Activated T-helper 9 cell treated with anti-CD3 and anti-CD28 coated beads, Interleukin-2, amount 50 U/mL, for 16 hours (primary cell): ENCODE measurements around the gene FLT3LG.
"Not testable (repeated sequence)": the region's sequence is repeated elsewhere in the genome, so short reads cannot be mapped to it uniquely, and the experiment has no call there.

Source experiments
- DNase-seq: peaks from one replicate; pipeline ENCODE4 v3.0.0-alpha.2; 2020; ENCODE audit warnings: low read depth

The FLT3LG gene

DNA sequence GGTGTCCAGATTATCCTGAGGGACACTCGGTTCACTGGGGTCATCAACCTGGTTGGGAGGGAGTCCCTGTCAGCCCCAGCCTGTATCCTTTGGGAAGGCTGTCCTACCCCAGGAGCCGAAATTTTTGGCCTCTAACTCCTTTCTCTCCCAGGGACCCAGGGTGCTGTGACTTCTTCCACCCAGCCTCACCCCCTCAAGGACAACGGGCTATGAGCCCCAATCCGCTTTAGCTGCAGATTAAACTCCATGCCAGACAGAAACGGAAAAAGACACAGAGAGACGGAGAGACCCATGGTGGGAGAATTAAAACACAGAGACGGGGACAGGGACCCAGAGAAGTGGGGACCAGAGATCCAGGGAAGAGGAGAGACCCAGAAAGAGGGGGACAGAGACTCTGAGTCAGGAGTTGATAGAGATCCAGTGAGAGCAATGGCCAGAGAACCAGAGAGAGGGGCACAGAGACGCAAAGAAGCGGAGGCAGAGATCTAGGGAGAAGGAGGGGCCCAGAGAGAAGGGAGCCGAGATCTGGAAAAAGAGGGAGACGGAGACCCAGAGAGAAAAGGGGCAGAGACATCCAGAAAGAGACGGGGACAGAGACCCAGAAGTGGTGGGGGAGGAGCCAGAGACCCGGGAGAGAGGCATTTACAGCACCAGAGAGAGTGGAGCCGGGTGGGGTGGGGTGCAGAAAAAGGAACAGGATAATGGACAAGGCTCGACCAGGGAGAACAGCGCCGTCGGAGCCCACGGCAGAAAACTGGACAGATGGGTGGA lies 33.4 kb upstream of the FLT3LG start:
- DNase-seq, result no peak

DNA sequence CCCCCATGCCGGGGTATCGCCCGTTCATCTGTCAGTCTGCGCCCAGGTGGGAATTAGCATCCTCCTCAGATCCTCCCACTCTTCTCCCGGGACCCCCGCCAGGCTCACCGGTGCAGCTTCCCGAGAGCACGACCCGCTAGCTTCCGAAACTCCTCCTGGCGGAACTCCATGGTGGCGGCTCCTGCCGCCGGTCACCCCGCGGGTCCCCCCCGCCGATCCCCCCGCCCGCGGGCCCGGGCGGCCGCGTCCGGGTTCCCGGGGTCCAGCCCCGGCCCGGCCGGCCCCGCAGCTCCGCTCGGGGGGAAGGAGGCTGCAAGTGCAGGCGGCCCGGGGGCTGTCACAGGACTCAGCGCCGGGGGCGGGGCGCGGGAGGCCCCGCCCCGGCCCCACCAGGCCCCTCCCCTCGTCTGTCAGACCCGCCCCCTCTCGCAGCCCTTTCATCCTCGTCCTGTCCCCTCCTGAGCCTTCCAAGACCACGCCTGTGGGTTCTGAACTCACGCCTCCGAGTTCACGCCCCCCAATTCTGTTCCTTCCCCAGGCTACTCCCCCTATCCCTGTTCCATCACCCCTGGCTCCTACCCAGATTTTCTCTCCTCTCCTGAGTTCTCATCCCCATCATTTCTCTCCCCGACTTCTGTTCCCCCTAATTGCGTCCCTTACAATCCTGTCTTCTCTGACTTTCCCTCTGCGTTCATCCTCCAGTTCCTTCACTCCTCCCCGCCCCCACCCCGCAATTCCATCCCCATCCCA lies 32.6 kb upstream of the FLT3LG start, which contains the start of gene SLC17A7:
SLC17A7 (minus strand) TSS at position 318 of the 750 bp plus-strand sequence; CDS start at position 170, 148 bp downstream.
- no peak for DNase-seq

DNA sequence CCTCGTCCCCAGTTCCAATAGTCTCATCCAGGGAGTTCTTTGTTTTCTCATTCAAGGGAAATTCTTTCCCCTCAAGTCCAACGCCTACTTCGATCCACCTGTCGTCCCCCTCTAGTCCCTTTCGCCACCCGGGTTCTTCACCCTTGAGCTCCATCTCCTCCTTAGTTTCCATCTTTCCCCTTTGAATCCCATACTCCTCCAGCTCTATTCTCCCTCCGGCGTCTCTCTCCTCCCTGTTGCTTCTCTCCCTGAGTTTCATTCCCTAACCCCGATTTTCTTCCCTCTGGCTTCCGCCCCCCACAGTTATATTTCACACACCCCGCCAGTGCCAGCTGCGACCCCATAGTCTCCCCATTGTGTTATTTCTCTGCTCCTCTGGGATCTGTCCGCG lies 32.1 kb upstream of the FLT3LG start:
- no peak for DNase-seq

DNA sequence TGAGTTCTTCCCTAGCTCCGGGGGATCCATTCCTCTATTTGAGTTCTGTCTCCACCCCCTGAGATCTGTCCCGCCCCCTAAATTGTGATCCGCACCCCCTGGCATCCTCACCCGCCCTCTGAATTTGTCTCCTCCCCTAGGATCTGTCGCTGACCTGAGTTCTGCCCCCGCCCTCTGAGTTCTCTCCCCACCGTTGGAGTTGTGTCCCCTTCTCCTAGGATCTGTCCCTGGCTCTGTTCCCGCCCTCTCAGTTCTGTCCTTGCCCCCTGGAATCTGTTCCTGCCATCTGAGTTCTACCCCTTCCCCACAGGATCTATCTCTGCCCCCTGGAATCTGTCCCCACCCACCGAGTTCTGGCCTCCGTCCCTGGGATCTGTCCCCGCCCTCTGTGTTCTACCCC lies 31.7 kb upstream of the FLT3LG start:
- DNase-seq, result no peak

DNA sequence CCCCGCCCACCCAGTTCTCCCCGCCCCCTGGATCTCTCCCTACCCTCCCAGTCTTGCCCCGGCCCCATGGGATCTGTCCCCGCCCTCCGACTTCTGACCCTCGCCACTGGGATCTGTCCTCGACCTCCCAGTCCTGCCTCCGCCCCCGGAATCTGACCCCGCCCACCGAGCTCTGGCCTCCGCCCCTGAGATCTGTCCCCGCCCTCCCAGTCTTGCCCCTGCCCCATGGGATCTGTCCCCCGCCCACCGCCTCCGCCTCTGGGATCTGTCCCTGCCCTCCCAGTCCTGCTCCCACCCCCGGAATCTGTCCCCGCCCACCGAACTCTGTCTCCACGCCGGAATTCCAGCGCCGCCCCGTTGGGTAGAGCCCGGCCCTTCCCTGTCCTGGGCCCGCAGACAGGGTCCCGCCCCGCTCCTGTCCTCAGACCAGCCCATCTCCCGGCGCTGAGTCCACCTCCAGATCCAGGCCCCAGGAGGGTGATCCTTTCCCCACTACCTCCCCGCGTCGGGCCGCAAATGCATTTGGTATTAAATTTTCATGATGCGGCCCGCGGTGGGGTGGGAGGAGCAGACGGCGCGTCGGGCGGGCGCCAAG lies 31.1 kb upstream of the FLT3LG start:
- peak; percentile 41 for DNase-seq

DNA sequence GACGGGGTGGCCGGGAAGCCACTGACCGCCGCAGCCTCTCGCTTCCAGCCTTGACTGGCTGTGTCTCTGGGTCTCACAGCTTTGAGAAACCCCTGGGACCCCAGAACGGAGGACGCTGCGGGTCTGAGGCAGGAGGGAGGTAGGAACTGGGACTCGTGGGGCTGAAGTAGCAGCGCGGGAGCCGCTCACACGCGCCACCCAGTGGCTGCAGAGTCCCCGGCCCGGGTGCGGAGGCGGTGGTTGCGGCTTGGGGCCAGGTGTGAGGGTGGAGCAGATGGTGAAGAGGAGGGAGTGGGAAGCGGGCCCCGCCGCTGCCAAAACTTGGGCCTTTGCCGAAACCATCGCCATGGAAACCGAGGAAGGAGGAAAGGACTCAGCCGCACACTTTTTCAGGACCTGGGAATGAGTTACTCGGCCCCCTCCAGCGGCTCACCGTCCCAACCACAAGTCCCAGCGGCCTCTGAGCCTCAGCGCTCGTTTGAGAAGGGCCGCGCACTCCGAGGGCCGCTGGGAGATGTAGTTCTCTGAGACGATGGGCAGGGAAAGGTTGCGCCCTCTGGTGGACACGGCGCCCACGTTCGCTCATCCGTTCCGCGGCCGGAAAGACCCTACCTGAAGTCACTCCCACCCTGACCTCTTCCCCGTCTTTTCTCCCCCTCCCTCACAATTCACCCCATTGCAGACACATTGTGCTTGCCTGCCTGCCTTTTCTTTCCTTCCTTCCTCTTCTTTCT lies 30.5 kb upstream of the FLT3LG start:
- peak; percentile 89 for DNase-seq

DNA sequence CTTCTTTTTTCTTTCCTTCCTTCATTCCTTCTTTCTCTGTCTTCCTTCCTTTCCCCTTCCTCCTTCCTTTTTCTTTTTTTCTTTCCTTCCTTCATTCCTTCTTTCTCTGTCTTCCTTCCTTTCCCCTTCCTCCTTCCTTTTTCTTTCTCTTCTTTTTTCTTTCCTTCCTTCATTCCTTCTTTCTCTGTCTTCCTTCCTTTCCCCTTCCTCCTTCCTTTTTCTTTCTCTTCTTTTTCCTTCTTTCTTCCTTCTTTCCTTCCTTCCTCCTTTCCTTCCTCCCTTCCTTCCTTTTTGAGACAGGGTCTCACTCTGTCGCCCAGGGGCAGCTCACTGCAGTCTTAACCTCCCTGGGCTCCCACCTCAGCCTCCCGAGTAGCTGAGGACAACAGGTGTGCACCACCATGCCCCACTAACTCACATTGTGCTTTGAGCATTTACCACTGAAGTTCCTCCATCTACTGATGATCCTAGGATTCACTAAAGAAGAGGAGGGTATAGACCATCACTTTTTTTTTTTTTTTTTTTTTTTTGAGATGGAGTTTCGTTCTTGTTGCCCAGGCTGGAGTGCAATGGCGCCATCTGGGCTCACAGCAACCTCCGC lies 29.8 kb upstream of the FLT3LG start:
- DNase-seq, result not testable (repeated sequence)

DNA sequence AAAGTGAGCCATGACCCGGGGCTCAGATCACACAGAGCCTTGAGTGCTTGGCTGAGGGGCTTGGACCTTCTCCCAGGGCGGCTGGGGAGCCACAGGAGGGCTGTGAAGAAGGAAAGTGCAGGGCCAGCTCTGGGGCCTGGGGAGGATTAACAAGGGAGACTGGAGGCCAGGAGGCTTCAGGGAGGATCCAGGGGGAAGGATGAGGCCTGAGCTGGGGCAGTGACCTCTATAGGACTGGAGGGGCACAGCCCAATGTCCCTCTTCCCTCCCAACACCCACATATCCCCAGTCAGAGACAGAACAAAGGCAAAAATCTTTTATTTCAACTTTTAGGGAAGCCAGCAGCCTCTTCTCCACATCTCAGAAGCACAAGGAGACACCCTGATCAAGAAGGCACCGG lies 28.0 kb upstream of the FLT3LG start:
- no peak for DNase-seq

DNA sequence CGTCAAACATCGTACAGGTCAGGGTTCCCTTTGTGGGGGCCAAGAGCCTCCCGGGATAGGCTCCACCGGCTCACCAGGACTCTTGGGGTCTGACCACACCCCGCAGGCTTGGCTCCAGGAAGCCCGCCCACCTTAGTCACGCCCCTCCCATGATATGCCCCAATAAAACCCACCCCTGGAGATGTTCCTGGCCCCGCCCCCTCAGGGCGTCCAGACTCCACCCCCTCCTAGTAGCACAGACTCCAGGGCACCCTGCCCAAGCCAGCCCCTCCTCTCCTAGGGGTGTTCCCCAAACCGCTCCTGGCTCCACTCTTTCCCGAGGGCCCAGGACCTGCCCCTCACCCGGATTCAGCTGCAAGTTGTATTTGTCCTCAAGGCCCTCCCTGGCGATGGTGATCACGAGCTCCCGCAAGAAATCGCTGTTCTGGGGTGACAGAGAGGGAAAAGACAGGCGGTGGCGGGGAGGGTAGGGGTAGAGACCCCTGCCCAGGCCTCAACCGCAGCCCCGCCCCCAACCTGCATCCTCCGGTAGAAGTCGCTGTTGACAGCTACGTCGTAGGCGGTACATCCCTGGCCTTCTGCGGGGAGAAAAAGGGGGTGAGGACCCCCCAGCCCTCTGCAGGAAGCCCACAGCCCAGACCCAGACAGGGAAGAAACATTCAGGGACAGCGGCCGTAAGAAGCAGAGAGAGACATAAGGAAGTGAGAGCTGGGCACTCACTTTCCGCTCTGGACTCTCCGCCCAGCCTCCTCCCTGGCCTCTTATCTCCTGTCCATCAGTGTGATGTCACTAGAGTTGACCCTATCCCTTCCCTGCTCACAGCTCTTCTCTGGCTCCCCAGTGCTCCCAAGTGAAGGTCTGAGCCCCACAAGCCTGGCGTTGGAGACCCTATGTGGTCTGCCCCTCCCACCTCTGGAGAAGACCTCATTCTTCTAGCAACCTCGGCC lies 26.3 kb upstream of the FLT3LG start:
- no peak for DNase-seq

DNA sequence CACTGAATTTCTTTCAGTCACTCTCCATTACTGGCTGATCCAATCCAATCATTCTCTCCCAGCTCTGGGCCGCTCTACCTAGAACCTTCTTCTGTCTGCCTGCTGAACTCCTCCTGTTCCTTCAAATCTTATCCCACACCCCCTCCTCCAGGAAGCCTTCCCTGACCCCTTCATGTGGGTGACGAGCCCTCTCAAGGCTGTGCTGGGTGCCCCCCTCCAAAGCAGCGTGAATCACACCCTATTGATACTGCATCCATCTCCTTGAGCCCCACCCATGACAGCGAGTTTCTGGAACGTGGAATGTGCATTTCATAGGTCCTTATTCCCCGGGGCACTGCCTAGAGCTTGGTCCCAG lies 25.6 kb upstream of the FLT3LG start:
- DNase-seq, result no peak

DNA sequence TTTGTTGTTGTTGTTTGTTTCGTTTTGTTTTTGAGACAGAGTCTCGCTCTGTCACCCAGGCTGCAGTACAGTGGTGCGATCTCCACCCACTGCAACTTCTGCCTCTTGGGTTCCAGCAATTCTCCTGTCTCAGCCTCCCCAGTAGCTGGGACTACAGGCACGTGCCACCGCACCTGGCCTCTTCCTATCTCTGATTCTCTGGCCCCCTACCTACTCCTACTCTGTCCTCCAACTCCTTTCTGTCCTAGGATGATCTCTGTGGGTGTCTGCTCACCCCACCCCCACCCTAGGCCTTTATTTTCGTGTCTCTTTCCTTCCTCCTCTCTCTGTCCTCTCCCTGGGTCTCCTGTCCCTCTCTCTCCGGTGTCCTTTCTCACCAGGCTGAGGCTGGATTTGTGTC lies 23.6 kb upstream of the FLT3LG start:
- DNase-seq, result no peak

DNA sequence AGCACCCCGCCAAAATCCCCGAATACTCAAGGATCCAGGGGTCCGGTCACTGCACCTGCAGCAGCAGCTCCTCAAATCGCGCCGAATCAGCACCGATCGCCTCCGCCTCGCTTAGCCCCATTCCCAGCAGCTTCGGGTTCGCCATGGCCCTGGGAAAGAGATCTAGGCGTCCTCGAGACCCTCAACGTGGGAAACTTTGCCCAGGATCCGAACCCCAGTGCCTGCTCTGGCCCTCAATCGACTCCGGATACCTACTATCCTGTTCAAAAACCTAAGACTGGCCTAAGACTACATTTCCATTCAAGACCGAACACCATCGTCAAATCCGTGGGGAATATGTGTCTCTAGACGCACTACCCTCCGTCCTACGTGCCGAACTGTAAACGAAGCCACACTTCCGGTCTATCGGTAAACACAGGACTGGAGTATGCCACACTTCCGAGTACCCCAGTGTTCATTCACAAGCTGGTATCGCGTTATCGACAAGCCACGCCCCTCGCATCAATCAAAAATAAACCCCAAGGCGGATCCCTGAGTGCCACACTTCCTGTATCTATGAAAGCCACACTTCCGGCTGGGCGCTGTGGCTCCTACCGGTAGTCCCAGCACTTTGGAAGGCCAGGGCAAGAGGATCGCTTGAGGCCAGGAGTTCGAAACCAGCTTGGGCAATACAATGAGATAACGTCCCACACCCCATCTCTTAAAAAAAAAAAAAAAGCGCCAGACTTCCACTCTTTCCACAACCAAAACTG lies 22.4 kb upstream of the FLT3LG start, which contains the start of gene PIH1D1:
PIH1D1 (minus strand) TSS at position 385 of the 752 bp plus-strand sequence; CDS start at position 145, 240 bp downstream.
- DNase-seq, result peak; percentile 89

DNA sequence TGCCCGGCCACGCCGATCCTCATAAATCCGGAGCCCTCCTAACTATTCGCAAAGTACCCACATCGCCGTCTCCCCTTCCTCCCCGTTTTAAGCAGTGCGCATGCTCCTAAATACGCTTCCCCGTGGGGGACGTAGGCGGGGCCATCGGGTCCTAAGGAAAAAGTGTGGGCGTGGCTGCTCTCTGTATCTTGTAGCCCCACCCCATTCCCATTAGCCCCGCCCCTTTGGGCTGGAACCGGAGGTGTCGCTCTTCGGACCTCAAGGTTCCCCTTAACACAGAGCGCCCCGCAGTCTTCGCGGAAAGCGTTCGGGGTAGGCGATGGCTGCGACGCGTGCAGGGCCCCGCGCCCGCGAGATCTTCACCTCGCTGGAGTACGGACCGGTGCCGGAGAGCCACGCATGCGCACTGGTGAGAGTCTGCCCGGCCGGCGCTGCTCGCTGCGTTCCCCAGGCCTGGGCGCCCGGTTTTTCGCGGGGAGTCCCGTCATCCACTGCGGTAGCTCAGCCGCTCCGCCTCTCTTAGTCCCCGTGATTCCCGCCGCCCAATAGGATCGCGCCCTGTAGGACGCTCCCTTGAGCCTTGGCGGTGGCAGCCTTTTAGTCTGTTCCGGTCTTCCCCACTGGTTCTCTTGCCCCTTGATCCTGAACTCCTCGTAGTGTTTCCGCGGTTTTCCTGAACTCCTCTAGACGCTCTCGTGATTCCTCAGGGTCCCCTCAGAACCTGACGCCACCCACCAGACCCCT lies 20.8 kb upstream of the FLT3LG start, which contains the start of gene ALDH16A1:
ALDH16A1 (plus strand) TSS at position 213 of the 744 bp plus-strand sequence; CDS start at position 320, 107 bp downstream.
- peak; percentile 97 for DNase-seq

DNA sequence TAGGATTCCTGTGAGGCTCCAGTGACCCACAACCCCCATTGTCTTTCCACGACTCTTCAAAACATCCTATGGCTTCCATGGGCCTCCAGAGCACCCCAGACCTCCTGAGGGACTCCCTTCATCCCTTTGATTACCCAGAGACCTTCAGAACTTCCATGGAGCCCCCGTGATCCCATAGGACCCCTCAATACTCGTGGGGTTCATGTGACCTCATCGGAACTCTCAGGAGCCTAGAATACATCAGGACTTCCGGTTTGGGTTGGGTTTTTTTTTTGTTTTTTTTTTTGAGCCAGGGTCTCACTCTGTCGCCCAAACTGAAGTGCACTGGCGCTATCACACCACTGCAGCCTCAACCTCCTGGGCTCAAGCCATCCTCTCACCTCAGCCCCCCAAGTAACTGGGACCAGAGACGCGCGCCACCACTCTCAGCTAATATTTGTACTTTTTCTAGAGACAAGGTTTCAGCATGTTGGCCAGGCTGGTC lies 20.2 kb upstream of the FLT3LG start:
- no peak for DNase-seq

DNA sequence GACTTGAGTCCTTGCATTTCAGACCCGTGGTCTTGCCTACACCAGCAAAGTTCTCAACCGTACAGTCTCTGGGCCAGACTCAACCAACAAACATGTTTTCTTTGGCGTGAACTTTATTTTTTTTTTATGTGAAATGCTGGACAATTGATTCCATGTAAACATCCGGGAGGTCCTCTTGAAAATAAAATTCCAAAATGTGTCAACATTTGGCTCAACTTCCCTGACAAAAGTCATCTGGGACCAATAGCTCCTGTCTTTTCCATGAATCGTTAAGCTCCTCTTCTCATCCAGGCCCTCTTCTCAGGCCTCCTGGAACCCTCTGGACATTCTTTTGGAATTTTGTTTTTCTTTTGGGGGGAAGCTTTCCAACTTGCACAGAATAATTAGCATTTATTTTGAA lies 18.2 kb upstream of the FLT3LG start:
- DNase-seq, result no peak

DNA sequence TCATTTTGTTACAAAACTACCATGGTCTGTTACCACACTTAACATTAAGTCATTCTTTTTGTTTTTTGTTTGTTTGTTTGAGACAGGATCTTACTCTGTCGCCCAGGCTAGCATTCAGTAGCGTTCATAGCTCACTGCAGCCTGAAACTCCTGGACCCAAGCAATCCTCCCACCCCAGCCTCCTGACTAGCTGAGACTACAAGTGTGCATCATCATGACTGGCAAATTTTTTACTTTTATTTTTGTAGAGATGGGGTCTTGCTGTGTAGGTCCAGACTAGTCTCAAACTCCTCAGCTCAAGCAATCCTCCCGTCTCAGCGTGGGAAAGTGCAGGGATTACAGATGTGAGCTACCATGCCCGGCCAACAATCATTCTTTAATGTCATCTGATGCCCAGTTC lies 17.7 kb upstream of the FLT3LG start:
- DNase-seq, result no peak

DNA sequence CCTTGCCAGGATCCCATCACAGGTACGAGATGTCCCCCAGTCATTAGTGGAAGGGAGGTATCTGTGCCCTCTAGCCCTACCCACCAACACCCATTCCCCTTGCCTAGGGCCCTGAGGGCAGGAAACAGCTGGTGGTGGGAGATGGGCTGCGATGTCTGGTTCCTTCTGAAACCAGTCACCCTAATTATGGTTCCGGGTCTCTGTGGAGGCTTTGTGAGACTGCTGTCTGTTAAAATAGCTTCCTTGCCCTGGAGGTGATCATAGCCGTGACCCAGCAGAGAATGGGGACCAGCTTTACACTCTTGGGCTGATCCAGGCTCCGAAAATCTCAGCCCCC lies 15.5 kb upstream of the FLT3LG start:
- DNase-seq, result no peak

DNA sequence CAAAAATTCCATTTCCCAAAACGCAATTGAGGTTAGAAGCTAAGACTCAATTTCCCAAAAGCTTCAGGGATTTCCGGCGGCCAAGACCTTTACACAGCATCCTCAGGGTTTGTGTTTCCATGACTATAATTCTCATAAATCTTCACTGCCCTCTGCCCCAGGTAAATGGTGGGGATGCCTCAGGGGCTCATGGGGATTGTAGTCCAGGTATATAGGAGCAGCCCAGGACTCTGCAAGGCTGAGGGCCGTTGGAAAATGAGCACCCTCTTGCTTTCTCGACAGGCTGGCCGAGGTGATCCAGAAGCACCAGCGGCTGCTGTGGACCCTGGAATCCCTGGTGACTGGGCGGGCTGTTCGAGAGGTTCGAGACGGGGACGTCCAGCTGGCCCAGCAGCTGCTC lies 14.6 kb upstream of the FLT3LG start:
- DNase-seq, result no peak

DNA sequence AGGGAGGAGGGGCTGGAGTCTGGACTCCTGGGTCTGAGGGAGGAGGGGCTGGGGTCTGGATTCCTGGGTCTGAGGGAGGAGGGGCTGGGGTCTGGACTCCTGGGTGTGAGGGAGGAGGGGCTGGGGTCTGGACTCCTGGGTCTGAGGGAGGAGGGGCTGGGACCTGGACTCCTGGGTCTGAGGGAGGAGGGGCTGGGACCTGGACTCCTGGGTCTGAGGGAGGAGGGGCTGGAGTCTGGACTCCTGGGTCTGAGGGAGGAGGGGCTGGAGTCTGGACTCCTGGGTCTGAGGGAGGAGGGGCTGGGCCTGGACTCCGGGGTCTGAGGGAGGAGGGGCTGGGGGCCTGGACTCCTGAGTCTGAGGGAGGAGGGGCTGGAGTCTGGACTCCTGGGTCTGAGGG lies 12.9 kb upstream of the FLT3LG start:
- DNase-seq, result not testable (repeated sequence)
